Measurements from ENCODE around the gene RFFL.

GRCh38 chr17:35080536-35080935, 17.0 kb upstream of the RFFL start:
- TF ChIP-seq POLR2AphosphoS5 (IDR thresholded peaks at IDR 0.05; ENCODE audit: control insufficient read depth, insufficient read depth, low read depth, low read length) (no peak), SMARCE1 (IDR thresholded peaks at IDR 0.05) (no peak)

Measured in K562 (cell line).